HFF-Myc (cell line): ENCODE measurements around the gene HNRNPLL.

Experiments
- DNase-seq: peaks from one replicate; pipeline ENCODE4 v3.0.0-alpha.2; 2011; ENCODE audit warnings: low read depth; ENCODE audit errors: extremely low read depth
- H3K4me3 ChIP-seq: replicated peaks from 2 replicates; pipeline ENCODE4 v1.5.1; 2011; ENCODE audit warnings: low read depth, mild to moderate bottlenecking, control low read depth, low read length
- CTCF ChIP-seq: IDR thresholded peaks from 2 replicates; pipeline ENCODE4 v1.5.1; 2012; ENCODE audit warnings: mild to moderate bottlenecking, low read depth, low read length, control low read depth; ENCODE audit errors: missing control alignments

HNRNPLL gene

GRCh38 chr2:38517284-38517683, 85.4 kb downstream of the HNRNPLL start:
- no peak for DNase-seq
- TF ChIP-seq CTCF = no peak

GRCh38 chr2:38516526-38516925, 86.2 kb downstream of the HNRNPLL start:
- TF ChIP-seq CTCF = no peak
- no peak for DNase-seq
- H3K4me3 ChIP-seq = no peak overlapping the region

More at GRCh38 chr2:38517284-38517683, 85.4 kb downstream of the HNRNPLL start:
- no peak overlapping the region for H3K4me3 ChIP-seq

GRCh38 chr2:38516122-38516521, 86.6 kb downstream of the HNRNPLL start:
- no peak for TF ChIP-seq CTCF
- H3K4me3 ChIP-seq = no peak overlapping the region
- DNase-seq = no peak

- no peak for DNase-seq
- TF ChIP-seq CTCF = no peak
- H3K4me3 ChIP-seq = no peak overlapping the region
Measured at GRCh38 chr2:38515155-38516074, 87.3 kb downstream of the HNRNPLL start.

- no peak overlapping the region for H3K4me3 ChIP-seq
Measured at GRCh38 chr2:38514603-38515154, 88.0 kb downstream of the HNRNPLL start.

GRCh38 chr2:38512211-38512610, 90.5 kb downstream of the HNRNPLL start:
- no peak for TF ChIP-seq CTCF
- no peak for DNase-seq
- no peak overlapping the region for H3K4me3 ChIP-seq

More at GRCh38 chr2:38514603-38515154, 88.0 kb downstream of the HNRNPLL start:
- no peak for DNase-seq
- TF ChIP-seq CTCF = no peak
